GOT3 (cell line): ENCODE measurements around the gene TMPRSS6.

Experiments used
- DNase-seq: peaks from one replicate; lab custom pipeline; 2025; ENCODE audit warnings: mixed read lengths; lab: John Stamatoyannopoulos, UW

The TMPRSS6 gene

DNA sequence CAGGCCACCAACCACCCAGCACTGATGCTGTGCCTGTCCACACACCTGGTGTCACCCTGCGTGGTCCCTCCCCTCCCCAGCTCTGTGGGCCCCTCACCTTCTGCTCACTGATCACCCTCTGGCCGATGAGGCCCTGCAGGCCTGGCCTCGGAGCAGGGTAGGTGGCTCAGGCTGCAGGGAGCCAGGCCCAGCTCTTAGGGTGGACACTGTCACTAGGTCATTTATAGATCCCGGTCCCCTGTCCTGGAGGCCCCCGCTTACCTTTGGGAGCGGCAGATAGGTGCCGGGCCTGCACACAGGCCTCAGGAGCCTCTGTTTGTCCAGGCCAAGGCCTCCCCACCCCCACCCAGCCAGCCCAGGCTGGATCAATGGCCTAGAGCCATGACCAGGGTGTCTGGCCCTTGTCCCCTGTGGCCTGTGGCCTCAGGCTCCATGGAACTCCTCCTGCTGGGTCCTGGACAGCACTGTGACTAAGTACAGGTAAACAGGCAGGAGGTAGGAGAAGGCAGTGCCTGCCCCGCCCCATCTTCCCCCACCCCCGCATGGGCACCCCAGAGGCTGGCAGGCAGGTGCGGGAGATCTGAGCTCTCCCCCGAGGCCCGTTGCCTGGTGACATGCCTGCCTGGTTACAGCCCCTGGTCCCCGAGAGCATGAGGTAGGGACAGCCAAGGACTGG, at the start of gene TMPRSS6:
TMPRSS6 (minus strand) TSS at position 472 of the 676 bp plus-strand sequence. CDS start 6,296 bp downstream, outside the sequence.
- no peak for DNase-seq

DNA sequence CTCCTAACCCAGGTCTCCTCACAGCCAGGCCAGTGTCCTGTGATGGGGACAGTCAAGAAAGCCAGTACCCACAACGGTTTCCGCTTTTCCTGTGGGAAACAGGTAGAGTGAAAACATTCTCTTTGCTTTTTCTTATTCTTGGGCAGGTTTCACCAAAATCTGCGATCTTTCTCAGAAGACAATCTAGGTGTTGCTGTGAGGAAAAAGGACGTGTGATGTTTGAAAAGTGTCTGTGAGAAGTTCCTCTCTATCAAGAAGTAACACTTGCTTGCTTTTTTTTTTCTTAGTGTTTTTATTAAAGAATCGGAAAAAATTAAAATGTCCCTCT, 49.4 kb upstream of the TMPRSS6 start:
- DNase-seq: no peak

DNA sequence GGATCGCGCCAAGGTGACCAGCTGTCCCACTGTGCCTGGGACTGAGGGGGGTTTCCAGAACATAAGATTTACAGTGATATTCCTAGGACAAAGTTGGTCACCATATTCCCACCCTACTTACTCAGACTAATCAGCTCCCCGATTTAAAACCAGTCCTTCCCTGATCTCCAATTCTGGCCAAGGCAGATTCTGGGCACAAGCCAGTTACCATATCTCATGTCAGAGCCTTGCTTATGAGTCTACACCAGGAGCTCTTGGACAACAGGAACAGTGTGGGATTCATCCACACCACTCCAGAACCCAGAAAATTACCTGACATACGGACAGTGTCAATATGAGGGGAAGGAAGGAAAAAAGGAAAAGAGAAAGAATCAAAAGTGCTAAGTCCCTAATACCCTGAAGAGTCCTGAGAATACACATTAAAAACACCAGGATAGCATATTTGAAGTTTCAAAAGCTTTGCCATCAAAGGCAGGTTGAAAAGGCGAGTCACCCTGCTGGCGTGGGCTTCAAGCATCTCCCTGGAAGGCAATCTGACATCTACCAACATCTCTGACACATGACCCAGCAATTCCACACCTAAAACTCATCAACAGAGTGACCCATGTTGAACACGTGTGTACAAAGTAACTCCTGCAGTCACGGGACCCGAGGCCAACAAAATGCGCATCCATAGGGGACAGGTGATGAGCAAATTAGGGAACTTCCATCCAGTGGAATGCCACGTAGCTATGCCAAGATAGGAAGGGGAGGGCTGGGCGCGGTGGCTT, 48.2 kb upstream of the TMPRSS6 start:
- no peak for DNase-seq

DNA sequence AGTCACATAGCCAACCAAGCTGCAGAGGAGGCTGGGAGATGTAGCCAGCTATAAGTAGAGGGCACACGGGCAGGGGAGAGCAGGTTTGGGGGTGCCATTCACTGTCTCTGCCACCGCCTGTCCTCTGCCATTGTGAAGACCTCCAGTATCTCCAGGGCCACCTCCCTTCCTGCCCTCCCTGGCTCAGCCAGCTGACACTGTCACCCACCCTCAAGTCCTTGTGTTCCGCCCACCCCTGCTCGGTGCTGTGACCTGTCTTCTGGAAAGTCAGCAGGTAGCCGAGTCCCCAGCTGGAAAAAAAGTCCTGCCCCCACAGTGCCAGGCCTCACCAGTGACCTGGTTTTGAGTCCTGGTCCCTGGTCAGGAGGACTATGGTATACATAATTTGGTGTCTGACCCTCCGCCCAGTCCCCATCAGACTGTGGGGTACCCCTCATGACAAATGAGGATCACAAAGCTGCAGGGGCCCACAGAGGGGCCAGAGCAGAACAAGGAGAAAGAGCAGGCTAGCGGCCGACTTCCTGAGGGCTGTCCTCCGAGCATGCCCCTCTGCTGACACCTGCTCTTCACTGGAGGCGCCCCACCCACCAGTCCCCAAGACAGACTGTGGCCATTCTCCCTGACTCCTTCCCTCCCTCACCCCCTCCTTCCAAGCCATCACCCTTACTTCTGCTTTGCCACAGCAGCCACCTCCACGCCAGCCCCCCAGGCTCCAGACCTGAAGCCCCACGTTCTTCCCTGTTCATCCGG, 47.3 kb upstream of the TMPRSS6 start:
- no peak for DNase-seq

DNA sequence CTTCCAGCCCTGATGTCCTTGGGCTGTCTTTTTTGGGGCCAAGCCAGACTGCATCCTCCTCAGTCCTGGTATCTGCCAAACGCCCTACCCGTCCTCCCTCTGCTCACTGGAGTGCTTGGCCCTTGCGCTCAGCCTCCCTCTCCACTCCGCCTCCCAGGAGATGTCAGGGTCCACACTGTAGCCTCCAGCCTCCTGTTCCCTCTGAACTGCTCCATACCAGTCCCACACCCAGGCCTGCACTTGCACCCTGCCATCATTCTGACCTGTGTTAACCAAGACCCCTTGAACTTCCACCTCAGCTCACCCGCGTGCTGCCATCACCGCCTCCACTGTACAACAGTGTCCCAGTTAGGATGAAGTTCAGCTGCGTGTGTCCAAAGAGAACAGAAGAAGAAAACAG, 46.5 kb upstream of the TMPRSS6 start:
- DNase-seq: no peak

DNA sequence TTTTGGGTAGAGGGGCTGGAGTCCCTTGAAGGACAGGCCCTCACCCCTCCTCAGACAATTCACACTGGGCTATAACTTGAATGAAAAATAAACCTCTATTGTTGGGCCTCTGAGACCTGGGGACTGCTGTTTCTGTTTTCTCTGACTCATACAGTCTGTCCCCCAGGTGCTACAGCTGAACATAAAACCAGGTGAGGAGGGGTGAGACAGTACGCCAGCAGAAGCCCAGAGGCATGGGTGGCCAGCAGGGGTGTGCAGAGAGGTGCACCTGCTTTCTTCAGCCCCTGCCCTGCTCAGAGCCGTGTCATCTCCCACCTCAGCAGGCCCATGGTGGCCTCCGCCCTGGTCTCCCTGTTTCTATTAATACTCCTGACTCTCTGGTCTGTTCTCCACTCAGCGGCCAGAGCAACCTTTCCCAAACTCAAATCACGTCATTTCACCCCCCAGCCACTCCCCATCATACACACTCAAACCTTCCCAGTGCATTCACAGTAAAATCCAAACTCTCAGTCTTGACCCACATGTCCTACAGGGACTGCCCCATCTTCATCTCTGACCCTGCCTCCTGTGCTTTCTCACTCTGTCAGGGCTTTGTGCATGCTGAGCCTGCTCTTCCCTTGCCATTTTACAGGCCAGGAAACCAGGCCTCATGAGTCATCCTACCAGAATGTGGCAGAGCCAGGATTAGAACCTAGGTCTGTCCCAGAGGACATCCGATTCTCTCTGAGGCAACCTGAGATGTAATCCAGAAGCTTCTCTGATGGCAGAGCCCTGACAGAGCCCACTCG, 45.6 kb upstream of the TMPRSS6 start:
- DNase-seq: no peak

DNA sequence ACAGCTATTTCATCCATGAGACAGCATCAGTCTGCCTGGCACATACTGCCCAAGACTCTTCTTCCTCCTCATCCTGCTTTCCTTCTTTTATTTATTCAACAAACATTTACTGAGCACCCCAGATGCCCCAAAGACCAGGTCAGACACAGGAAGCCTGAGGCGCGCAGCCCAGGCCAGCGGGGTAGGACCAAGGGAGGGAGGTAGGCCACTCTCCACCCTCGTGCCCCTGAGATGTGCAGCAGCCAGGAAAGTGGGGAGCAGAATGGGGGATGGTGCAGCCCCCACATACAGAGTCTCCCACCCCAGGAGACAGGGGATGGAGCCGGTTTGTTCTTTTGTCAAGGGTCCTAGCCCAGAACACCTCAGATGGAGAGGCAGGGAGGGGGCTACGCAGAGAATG, 44.4 kb upstream of the TMPRSS6 start:
- DNase-seq: no peak

DNA sequence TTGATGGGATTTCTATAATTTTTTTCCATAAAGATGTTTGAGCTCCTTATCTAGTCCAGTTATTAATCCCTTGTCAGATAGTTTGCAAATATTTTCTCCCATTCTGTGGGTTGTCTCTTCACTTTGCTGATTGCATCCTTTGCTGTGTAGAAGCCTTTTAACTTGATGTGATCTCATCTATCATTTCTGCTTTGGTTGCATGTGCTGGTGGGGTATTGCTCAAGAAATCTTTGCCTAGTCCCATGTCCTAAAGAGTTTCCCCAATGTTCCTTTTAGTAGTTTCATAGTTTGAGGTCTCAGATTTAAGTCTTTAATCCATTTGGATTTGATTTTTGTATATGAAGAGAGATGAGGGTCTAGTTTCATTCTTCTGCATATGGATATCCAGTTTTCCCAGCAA, 41.9 kb upstream of the TMPRSS6 start:
- no peak for DNase-seq

DNA sequence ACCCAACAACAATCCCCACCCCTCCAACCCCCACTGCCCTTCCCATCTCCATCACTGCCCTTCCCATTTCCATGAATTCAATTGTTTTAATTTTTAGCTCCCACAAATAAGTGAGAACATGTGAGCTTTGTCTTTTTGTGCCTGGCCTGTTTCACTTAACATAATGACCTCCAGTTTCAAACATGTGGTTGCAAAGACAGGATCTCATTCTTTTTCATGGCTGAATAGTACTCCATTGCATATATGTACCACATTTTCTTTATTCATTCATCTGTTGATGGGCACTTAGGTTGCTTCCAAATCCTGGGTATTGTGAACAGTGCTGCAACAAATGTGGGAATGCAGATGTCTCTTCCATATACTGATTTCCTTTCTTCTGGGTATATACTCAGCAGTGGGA, 41.2 kb upstream of the TMPRSS6 start:
- DNase-seq: no peak

DNA sequence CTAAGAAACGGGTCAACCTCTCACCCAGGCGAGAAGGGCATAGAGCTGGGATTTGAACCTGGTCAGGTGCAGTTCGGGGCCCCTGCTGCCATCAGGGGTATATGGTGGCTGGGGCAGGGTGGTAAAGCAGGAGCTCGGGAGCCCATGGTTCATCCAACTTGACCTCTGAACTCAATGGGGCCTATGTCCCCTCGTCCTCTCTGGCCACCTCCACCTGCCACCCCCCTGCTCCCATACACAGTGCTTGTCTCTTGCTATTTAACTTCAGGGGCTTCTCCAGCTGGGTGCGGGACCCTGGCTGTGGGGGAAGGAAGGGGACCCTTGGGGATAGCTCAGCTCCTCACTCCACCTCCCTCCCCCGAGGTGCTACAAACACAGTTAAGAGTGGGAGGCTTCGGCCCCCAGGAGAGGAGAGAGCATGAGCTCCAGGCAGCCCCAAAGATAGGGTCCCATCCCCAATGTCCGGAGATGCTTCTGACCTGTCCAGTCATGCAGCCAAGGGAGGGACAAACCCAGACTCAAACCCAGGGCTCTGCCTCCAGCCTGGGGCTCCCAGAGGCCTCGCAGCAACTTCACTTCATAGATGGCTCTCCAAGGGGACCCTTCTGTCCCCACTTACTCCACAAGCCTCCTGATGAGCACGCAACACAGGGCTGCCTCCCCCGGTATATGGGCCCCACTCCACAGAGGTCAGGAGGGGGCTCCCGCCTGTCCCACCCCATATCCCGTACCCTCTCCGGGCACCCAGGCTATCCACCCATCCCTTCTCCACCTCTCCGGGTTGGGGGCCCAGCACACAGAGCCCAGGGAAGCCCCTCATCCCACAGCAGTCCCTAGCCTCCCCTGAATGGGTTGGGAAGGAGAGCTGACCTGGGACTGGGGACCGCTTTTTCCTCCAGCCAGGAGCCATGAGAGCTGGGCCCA, 39.5 kb upstream of the TMPRSS6 start:
- no peak for DNase-seq

DNA sequence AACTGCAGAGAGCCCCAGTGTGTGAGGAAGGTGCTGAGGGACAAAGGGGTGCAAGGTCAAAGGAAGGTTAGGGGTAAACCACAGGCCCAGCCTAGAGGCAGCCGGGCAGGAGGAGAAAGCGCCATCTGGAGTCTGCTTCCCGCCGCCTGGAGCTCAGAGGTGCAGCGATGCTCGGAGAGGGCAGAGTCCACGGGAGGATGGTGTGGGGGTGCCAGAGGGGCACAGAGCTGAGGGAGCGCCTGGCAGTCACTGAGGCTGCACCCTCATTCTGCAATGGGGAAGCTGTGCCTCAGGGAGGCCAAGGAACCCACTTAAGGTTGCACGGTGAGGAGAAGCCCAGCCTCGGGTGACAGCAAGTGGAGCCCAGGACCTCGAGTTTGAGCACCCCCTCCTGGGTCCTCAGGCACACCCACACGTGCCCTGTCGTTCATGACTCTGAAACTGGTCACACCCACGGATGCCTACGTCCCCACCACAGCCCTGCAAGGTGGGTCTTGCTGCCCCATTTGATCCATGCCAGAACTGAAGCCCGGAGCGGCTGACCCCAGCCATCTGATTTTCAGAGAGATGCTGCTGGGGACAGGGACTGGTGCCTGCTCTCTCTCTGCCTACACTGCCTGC, 38.6 kb upstream of the TMPRSS6 start:
- DNase-seq: no peak

DNA sequence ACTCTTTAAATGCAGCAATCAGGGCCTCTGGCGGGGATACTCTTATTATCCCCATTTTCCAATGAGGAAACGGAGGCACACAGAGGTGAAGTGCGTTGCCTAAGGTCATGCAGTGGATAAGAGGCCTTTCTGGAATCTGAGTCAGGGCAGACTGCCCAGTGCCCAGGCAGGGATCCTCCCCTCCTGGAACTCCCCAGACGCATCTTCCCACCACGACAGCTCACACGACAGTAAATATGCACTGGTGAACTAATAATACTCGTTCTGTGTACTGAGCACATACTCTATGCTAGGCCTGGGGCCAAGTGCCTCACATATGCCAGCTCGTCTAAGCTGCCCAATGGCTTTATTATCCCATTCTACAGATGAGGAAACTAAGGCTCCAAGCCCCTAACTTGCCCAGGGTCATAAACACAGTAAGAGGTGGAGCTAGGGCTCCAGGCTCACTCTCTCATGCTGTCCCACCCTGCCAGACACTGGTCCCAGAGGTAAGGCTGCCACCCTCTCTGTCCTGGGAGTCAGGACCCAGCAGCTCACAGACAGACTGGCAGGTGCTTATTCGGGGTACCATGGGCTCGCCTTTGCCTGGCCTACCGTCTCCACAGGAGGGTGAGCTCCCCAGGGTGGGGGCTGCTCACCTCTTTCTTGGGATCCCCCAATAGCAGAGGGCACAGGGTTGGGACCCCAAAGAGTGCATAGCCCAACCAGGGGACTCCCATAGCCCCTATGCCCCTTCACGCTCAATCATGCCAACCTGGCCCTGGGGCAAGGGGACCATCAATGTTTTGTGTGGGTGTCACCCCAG, 37.9 kb upstream of the TMPRSS6 start:
- DNase-seq: no peak

DNA sequence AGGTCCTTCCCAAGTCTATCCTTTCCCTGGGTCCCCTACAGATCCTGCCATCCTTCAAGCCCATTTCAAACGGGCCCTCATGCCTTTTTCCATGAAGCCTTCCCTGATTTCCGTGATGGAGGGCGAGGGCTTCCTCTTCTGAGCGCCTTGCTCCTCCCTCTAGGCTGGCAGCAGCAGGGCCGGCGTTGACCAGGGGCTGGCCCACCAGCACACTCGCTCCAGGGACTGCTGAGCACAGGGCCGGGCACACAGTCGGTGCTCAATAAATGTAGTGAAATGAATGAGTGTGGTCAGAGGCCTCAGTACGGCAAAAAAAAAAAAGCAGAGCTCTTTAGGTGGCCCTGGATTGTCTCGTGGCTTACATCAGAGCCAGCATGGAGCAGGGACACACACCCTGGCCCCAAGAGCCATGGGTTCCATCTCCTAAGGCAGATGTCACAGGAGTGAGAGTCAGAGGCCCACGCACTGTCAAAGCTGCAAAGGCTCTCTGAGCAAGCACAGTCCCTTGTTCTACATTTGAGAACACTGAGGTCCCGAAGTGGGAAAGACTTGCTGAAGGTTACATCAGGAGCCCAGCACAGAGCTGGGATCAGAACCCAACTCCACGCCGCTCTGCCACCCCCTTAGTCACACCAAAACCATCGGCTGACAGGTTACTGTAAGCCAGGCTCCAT, 37.1 kb upstream of the TMPRSS6 start:
- no peak for DNase-seq

DNA sequence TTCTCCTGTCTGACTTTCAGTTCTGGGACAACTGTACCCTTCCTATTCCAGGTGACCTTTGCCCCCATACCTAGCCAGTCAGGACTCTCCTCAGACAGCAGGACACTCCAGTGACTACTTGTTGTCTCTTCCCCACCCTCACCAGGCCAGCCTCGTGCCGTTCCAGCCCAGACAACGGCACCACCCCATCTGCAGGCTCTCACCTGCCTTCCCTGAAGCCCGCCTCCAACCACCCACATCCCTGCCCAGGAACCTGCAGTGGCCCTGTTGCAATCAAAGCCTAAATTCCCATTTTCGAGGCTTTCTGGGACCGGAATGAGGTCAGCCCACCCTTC, 36.5 kb upstream of the TMPRSS6 start:
- no peak for DNase-seq

DNA sequence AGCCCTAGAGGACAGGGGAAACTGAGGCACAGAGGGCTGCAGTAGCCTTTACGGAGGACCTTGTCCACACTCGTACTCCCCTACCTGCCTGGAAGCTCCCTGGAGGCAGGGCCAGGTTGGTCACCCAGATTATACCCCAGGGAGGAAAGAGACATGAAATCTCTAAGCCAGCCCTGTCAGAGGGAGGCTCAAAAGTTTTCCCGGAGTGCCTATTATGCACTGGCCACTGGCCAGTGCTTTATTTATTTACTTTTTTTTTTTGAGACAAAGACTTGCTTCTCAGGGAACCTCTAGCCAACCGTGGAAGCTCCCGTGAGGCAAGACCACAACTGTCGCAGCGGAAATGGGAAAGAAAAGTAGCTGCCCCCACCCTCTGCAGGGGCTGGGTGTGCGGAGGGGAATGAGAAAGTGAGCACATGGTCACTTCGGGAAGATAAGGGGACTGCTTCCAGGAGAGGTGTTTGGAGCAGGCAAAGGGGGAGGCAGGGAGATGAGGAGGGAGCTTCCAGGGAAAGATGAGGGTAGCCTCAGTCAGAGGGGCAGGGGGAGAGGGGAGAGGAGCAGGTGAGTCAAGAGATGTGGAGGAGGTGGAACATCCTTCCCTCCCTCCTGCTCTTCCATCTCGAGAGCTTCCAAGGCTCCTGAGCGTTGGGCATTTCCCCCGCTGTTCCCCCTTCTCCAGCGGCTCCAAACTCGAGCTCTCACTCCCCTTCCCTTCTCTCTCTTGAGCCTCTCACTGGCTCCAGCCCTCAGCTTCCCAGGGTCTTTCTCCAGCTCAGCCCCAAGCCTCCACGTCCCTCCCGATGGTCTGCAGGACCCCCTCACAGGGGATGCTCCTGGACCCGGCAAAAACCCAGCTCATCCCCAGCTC, 35.9 kb upstream of the TMPRSS6 start:
- DNase-seq: no peak

DNA sequence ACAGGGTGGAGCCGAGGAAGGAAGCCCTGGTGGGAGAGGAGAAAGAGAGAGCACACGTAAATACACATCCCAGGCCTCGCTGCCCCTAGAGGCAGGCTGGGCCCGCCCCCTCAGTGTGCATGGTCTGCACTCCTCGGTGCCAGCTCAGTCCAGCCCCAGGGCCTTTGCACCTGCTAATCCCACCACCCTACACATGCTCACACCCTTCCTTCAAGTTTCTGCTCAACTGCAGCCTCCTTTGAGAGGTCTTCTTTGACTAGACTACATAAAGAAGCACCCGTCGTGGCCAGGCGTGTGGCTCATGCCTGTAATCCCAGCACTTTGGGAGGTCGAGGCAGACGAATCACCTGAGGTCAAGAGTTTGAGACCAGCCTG, 34.7 kb upstream of the TMPRSS6 start:
- DNase-seq: no peak

DNA sequence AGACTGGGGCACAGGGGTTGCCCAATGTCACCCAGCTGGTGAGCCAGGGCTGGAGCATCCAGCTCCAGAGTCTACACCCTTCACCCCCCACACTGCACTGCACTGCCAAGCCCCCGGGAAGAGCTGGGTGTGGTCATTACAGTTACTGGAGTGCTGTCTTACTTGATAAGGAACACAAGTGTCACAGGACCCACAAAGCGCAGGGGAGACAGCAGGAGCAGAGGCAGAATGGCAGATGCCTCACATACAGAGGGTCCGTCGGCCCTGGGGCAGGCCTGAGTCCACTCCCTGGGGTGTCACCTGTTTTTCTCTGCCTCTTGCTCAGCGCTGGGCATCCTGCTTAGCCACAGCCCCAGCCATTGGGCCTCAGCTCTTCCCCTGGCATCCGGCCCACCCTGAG, 32.5 kb upstream of the TMPRSS6 start:
- no peak for DNase-seq

DNA sequence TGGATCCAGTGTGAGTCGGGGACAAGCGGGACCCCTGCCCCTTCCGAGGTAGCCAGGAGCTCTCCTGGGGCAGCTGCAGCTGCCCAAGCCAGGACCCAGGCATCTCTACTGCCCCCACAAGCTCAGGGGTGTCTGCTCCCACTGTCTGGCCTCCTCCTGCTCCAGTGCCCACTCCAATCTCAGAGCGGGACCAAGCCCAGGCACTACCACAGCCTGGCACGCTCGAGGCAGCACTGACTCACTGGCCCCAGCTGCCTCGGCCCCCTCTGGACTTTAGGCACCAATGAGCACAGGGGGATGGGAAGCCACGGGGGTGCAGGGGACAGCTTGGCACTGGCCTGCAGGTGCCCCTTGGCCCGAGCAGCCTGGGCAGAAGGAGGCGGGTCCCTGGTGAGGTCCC, 32.0 kb upstream of the TMPRSS6 start:
- no peak for DNase-seq
